K562 (cell line): Measurements from ENCODE around the gene MPI.

ENCODE experiments used
- BDP1 ChIP-seq: IDR thresholded peaks from 3 replicates; pipeline ENCODE4 v1.6.1; 2011; ENCODE audit not compliant: insufficient read length, insufficient read depth
- BMI1 ChIP-seq: fragments of 150-350 bp; IDR thresholded peaks from 2 replicates; pipeline ENCODE4 v1.6.1; 2014; ENCODE audit warnings: low read length
- CTCF ChIP-seq, 3 experiments: IDR thresholded peaks in 2 of 3; conservative IDR thresholded peaks in 1 of 3; 2 replicates each; pipeline ENCODE4 v1.5.1; 2011 to 2012; ENCODE audit warnings: low read length in 3 of 3, mild to moderate bottlenecking in 3 of 3, control low read depth in 2 of 3, improper control_type of control experiment in 1 of 3, inconsistent platforms in 1 of 3, low read depth in 1 of 3, mixed read lengths in 1 of 3, moderate library complexity in 1 of 3; ENCODE audit not compliant: insufficient read depth in 2 of 3
- E2F8 ChIP-seq: fragments of 450-650 bp; IDR thresholded peaks from 2 replicates; pipeline ENCODE4 v1.7.1; 2018; ENCODE audit warnings: mild to moderate bottlenecking, low read depth; ENCODE audit not compliant: partially characterized antibody
- FOXA1 ChIP-seq: fragments of 450-650 bp; IDR thresholded peaks from 2 replicates; pipeline ENCODE4 v1.6.1; 2016; ENCODE audit warnings: mild to moderate bottlenecking, borderline replicate concordance
- KAT8 ChIP-seq: fragments of 450-650 bp; IDR thresholded peaks from 2 replicates; pipeline ENCODE4 v1.6.1; 2016; ENCODE audit warnings: low read depth, mild to moderate bottlenecking
- ZNF431 ChIP-seq: sonication (generic); formaldehyde crosslinking; IDR thresholded peaks from 2 replicates; pipeline ENCODE4 v1.8.0; 2022; ENCODE audit warnings: mild to moderate bottlenecking, missing genetic modification reagents
- TF ChIP-seq, protein P1 (sequence below), 2 experiments: fragments of 450-650 bp in 1 of 2; sonication (generic) in 1 of 2; formaldehyde crosslinking; conservative IDR thresholded peaks; 2 replicates each; pipeline versions ENCODE4 v1.4.0 to v1.8.1; 2020 to 2022; ENCODE audit warnings: mild to moderate bottlenecking in 1 of 2, missing genetic modification reagents in 1 of 2

DNA sequence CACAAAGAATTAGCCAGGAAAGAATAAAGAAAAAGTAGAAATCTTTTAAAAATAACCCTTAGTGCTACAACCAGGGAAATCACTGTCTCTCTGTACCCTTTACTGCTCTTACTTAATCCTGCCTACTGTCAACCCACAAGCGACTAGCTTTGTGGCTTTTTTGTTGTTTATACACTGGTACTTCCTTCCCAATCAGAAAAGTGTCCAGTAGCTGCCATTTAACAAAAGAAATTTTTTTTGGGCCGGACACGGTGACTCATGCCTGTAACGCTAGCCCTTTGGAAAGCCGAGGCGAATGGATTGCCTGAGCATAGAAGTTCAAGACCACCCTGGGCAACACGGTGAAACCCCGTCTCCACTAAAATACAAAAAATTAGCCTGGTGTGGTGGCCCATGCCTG, 30.6 kb downstream of the MPI start:
- no peak for TF ChIP-seq CTCF (IDR thresholded peaks at IDR 0.05 in 2 of 3, conservative IDR thresholded peaks at IDR 0.05 in 1 of 3; ENCODE audit: insufficient read depth in 2 of 3, low read depth in 1 of 3, low read length in 3 of 3)
- TF ChIP-seq KAT8: no peak
- TF ChIP-seq, protein P1, sequence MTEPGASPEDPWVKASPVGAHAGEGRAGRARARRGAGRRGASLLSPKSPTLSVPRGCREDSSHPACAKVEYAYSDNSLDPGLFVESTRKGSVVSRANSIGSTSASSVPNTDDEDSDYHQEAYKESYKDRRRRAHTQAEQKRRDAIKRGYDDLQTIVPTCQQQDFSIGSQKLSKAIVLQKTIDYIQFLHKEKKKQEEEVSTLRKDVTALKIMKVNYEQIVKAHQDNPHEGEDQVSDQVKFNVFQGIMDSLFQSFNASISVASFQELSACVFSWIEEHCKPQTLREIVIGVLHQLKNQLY (CRISPR knock-in tag; conservative IDR thresholded peaks at IDR 0.05): no peak
- no peak for TF ChIP-seq ZNF431 (CRISPR knock-in tag)
- no peak for TF ChIP-seq BMI1
- no peak for TF ChIP-seq E2F8
- no peak for TF ChIP-seq BDP1
- no peak for TF ChIP-seq FOXA1
